Measurements from ENCODE around the gene ARFGAP1. TPM values are rescaled to one million over a fixed set of nuclear protein-coding genes. Genes with fewer than 3 reads are reported as not detected.
A peak's percentile ranks its signal among the peaks of the same experiment; 100 is the strongest.

ARFGAP1 gene
- total RNA-seq, 5 donors from 2014 or later (not counting 1 experiment from before 2014, with no cell fraction given) = 109 to 129 (median 122) TPM

DNA sequence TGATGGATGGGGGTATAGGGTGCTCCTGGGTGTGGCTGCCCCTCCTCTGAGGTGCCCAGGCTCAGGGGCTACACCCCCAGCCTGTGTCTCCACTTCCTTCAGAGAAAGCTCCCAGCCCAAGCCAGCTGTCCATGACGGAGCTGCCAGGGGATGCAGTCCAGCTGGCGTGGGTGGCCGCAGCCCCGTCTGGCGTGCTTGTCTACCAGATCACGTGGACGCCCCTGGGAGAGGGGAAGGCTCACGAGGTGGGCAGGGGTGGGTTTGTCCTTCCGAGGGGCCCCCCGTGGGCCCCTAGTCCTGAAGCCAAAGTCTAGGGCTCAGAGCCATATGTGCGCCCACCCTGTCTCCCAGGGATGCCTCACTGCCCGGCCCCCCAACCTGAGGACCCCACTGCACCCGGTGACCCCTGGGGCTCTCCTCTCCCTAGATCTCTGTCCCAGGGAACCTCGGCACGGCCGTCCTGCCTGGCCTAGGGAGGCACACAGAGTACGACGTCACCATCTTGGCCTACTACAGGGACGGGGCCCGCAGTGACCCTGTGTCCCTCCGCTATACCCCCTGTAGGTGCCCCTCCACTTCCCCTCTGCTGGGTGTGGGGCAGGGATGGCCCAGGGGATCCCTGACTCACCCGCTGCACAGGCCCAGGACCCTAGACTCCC is 40.2 kb downstream of the ARFGAP1 start:
- POLR2A ChIA-PET = no interaction called here
- H3K9me3 Mint-ChIP-seq = no peaks in the 10 kb centered on the region
- 88% methylated on average over 14 of the region's 22 CpGs for WGBS (ENCODE audit: insufficient coverage)

DNA sequence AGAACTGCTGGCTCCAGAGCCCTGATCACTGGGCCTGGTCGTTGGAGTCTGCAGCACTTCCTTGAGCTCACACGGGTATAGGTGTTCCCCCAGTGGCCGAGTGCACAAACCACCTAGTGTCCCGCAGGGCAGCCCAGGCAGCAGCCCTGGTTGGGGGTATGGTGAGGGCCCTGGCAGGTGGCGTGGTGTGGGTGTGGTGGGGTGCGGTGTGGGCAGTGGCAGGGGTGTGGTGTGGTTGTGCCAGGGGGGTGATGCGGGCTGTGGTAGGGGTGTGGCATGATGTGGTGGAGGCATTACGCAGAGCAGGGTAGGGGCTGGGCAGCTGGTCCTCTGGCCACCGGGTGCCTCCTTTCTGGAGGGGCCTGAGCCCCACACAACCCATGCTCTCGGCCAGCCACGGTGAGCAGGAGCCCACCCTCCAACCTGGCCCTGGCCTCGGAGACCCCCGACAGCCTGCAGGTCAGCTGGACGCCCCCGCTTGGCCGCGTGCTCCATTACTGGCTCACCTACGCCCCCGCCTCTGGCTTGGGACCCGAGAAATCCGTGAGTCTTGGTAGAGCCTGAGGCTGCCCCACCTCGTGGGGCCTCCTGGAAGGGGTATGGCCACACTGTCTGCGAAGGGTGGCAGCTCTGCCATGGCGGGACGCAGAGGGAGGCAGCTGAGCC is 40.9 kb downstream of the ARFGAP1 start:
- Mint-ChIP-seq H3K36me3 (no peaks in the 10 kb centered on the region), H3K4me1 (no peaks in the 10 kb centered on the region), H3K4me3 (no peak overlapping the region), H3K9me3 (no peaks in the 10 kb centered on the region), H3K27ac (no peak overlapping the region), H3K27me3 (peaks cover 3 to 23% of the 10 kb centered on the region in 2 donors)
- 69% methylated on average over 22 of the region's 25 CpGs for WGBS (ENCODE audit: insufficient coverage)
- Histone ChIP-seq H3K4me1 (ENCODE audit: control insufficient read depth in 1 of 2, extremely low read depth in 1 of 2, insufficient read depth in 2 of 2, low read length in 2 of 2) (no peaks in the 10 kb centered on the region), H3K36me3 (ENCODE audit: control insufficient read depth in 2 of 2, extremely low read depth in 1 of 2, insufficient read depth in 1 of 2, low read length in 1 of 2) (no peaks in the 10 kb centered on the region), H3K4me3 (ENCODE audit: control insufficient read depth in 1 of 2, extremely low read depth in 1 of 2, low read length in 1 of 2) (no peak overlapping the region), H3K27ac (ENCODE audit: low read length) (no peak overlapping the region), H3K27me3 (replicated peaks in 1 of 2; ENCODE audit: control insufficient read depth in 2 of 2, extremely low read depth in 1 of 2, insufficient read depth in 2 of 2, low read length in 1 of 2) (peaks cover 0 to 74% of the 10 kb centered on the region in 2 experiments), H3K9me3 (no peaks in the 10 kb centered on the region)
- DNase-seq (no peak), ATAC-seq (replicated peaks in 1 of 4) (no peak)
- ChIA-PET CTCF (no interaction called here), POLR2A (no interaction called here)

More for the DNA sequence above, 40.2 kb downstream of the ARFGAP1 start:
- peaks cover 0 to 74% of the 10 kb centered on the region in 2 experiments for H3K27me3 ChIP-seq (replicated peaks in 1 of 2; ENCODE audit: control insufficient read depth in 2 of 2, extremely low read depth in 1 of 2, insufficient read depth in 2 of 2, low read length in 1 of 2)
- peaks cover 3 to 22% of the 10 kb centered on the region in 2 donors for H3K27me3 Mint-ChIP-seq
- H3K9me3 ChIP-seq = no peaks in the 10 kb centered on the region
- CTCF ChIA-PET = no interaction called here
- no peaks in the 10 kb centered on the region for H3K4me1 Mint-ChIP-seq
- H3K4me3 ChIP-seq (ENCODE audit: control insufficient read depth in 1 of 2, extremely low read depth in 1 of 2, low read length in 1 of 2) = no peak overlapping the region
- H3K4me3 Mint-ChIP-seq = no peak overlapping the region
- no peaks in the 10 kb centered on the region for H3K36me3 Mint-ChIP-seq
- ATAC-seq (replicated peaks in 1 of 4) (no peak), DNase-seq (no peak)
- no peak overlapping the region for H3K27ac ChIP-seq (ENCODE audit: low read length)
- no peak overlapping the region for H3K27ac Mint-ChIP-seq
- H3K36me3 ChIP-seq (ENCODE audit: control insufficient read depth in 2 of 2, extremely low read depth in 1 of 2, insufficient read depth in 1 of 2, low read length in 1 of 2) = no peaks in the 10 kb centered on the region
- no peaks in the 10 kb centered on the region for H3K4me1 ChIP-seq (ENCODE audit: control insufficient read depth in 1 of 2, extremely low read depth in 1 of 2, insufficient read depth in 2 of 2, low read length in 2 of 2)

DNA sequence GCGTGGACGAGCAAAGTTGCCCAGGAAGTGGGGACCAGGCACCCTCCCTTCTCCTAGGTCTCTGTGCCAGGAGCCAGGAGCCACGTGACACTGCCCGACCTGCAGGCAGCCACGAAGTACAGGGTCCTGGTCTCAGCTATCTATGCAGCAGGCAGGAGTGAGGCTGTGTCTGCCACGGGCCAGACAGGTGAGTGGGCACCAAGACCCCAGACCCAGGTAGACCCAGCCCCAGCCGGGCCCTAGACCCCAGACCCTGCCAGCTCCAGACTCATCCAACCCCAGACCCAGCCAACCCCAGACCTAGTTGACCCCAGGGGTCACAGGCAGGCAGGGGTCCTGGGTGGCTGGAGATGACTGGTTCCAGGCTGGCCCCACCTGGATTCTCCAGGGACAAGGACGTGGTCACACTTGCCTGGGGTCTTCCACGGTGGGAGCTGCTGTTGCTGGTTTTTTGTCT is 41.4 kb downstream of the ARFGAP1 start:
- H3K27ac ChIP-seq (ENCODE audit: low read length) = no peak overlapping the region
- H3K36me3 ChIP-seq (ENCODE audit: control insufficient read depth in 2 of 2, extremely low read depth in 1 of 2, insufficient read depth in 1 of 2, low read length in 1 of 2) = no peaks in the 10 kb centered on the region
- Mint-ChIP-seq H3K4me1 (no peaks in the 10 kb centered on the region), H3K36me3 (no peaks in the 10 kb centered on the region), H3K4me3 (no peak overlapping the region), H3K9me3 (no peaks in the 10 kb centered on the region), H3K27me3 (peaks cover 3 to 23% of the 10 kb centered on the region in 2 donors), H3K27ac (no peak overlapping the region)
- H3K4me1 ChIP-seq (ENCODE audit: control insufficient read depth in 1 of 2, extremely low read depth in 1 of 2, insufficient read depth in 2 of 2, low read length in 2 of 2) = no peaks in the 10 kb centered on the region
- peaks cover 0 to 71% of the 10 kb centered on the region in 2 experiments for H3K27me3 ChIP-seq (replicated peaks in 1 of 2; ENCODE audit: control insufficient read depth in 2 of 2, extremely low read depth in 1 of 2, insufficient read depth in 2 of 2, low read length in 1 of 2)
- no peak for DNase-seq
- H3K9me3 ChIP-seq = no peaks in the 10 kb centered on the region
- no peak for ATAC-seq (replicated peaks in 1 of 4)
- 61% methylated on average over 9 of the region's 9 CpGs for WGBS (ENCODE audit: insufficient coverage)
- POLR2A ChIA-PET = no interaction called here
- CTCF ChIA-PET = no interaction called here
- H3K4me3 ChIP-seq (ENCODE audit: control insufficient read depth in 1 of 2, extremely low read depth in 1 of 2, low read length in 1 of 2) = no peak overlapping the region

DNA sequence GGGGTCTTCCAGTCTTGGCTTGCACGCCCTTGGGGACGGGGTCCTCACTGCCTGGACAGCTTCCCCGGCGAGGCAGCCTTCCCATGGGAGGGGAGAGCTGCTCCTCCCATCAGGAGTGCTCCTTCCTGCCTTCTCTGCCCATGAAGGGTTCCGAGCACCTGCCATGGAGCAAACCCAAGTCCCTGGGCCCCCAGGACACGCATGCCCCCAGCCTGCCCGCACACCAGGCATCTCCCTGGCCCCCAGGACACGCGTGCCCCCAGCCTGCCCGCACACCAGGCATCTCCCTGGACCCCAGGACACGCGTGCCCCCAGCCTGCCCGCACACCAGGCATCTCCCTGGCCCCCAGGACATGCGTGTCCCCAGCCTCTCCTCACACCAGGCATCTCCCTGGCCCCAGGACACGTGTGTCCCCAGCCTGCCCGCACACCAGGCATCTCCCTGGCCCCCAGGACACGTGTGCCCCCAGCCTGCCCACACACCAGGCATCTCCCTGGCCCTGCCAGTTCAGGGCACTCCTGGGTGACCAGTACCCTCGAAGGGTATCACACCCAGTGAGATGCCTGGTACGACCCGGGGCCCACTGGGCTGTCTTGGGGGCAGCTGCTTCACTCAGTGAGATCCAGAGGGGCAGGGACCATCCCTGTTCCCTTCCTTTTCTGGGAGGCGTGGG is 42.1 kb downstream of the ARFGAP1 start:
- H3K36me3 Mint-ChIP-seq = no peaks in the 10 kb centered on the region
- no peak overlapping the region for H3K27ac Mint-ChIP-seq
- no peaks in the 10 kb centered on the region for H3K9me3 Mint-ChIP-seq

GRCh38 chr20:63315240-63315689 is 42.7 kb downstream of the ARFGAP1 start:
- Mint-ChIP-seq H3K9me3 (no peaks in the 10 kb centered on the region), H3K27ac (no peak overlapping the region), H3K36me3 (no peaks in the 10 kb centered on the region), H3K27me3 (peaks cover 0 to 18% of the 10 kb centered on the region in 2 donors), H3K4me1 (no peaks in the 10 kb centered on the region), H3K4me3 (no peak overlapping the region)
- Histone ChIP-seq H3K27me3 (replicated peaks in 1 of 2; ENCODE audit: control insufficient read depth in 2 of 2, extremely low read depth in 1 of 2, insufficient read depth in 2 of 2, low read length in 1 of 2) (peaks cover 0 to 68% of the 10 kb centered on the region in 2 experiments), H3K4me1 (ENCODE audit: control insufficient read depth in 1 of 2, extremely low read depth in 1 of 2, insufficient read depth in 2 of 2, low read length in 2 of 2) (no peaks in the 10 kb centered on the region), H3K9me3 (no peaks in the 10 kb centered on the region), H3K36me3 (ENCODE audit: control insufficient read depth in 2 of 2, extremely low read depth in 1 of 2, insufficient read depth in 1 of 2, low read length in 1 of 2) (no peaks in the 10 kb centered on the region), H3K27ac (ENCODE audit: low read length) (no peak overlapping the region), H3K4me3 (ENCODE audit: control insufficient read depth in 1 of 2, extremely low read depth in 1 of 2, low read length in 1 of 2) (no peak overlapping the region)
- DNase-seq (no peak), ATAC-seq (replicated peaks in 1 of 4) (no peak)
- ChIA-PET CTCF (no interaction called here), POLR2A (no interaction called here)
- WGBS (ENCODE audit: insufficient coverage) = 52% methylated on average over 10 of the region's 15 CpGs

More for the DNA sequence above, 42.1 kb downstream of the ARFGAP1 start:
- Histone ChIP-seq H3K9me3 (no peaks in the 10 kb centered on the region), H3K4me1 (ENCODE audit: control insufficient read depth in 1 of 2, extremely low read depth in 1 of 2, insufficient read depth in 2 of 2, low read length in 2 of 2) (no peaks in the 10 kb centered on the region), H3K27me3 (replicated peaks in 1 of 2; ENCODE audit: control insufficient read depth in 2 of 2, extremely low read depth in 1 of 2, insufficient read depth in 2 of 2, low read length in 1 of 2) (peaks cover 0 to 71% of the 10 kb centered on the region in 2 experiments), H3K27ac (ENCODE audit: low read length) (no peak overlapping the region), H3K36me3 (ENCODE audit: control insufficient read depth in 2 of 2, extremely low read depth in 1 of 2, insufficient read depth in 1 of 2, low read length in 1 of 2) (no peaks in the 10 kb centered on the region), H3K4me3 (ENCODE audit: control insufficient read depth in 1 of 2, extremely low read depth in 1 of 2, low read length in 1 of 2) (no peak overlapping the region)
- POLR2A ChIA-PET = no interaction called here
- no peak for DNase-seq
- CTCF ChIA-PET = no interaction called here
- no peak overlapping the region for H3K4me3 Mint-ChIP-seq
- H3K4me1 Mint-ChIP-seq = no peaks in the 10 kb centered on the region
- WGBS (ENCODE audit: insufficient coverage) = 77% methylated on average over 16 of the region's 21 CpGs
- H3K27me3 Mint-ChIP-seq = peaks cover under 1 to 21% of the 10 kb centered on the region in 2 donors
- no peak for ATAC-seq (replicated peaks in 1 of 4)

GRCh38 chr20:63315731-63316491 is 43.3 kb downstream of the ARFGAP1 start:
- Histone ChIP-seq H3K27ac (ENCODE audit: low read length) (no peak overlapping the region), H3K27me3 (replicated peaks in 1 of 2; ENCODE audit: control insufficient read depth in 2 of 2, extremely low read depth in 1 of 2, insufficient read depth in 2 of 2, low read length in 1 of 2) (peaks cover 0 to 68% of the 10 kb centered on the region in 2 experiments), H3K9me3 (no peaks in the 10 kb centered on the region), H3K4me3 (ENCODE audit: control insufficient read depth in 1 of 2, extremely low read depth in 1 of 2, low read length in 1 of 2) (no peak overlapping the region), H3K36me3 (ENCODE audit: control insufficient read depth in 2 of 2, extremely low read depth in 1 of 2, insufficient read depth in 1 of 2, low read length in 1 of 2) (no peaks in the 10 kb centered on the region), H3K4me1 (ENCODE audit: control insufficient read depth in 1 of 2, extremely low read depth in 1 of 2, insufficient read depth in 2 of 2, low read length in 2 of 2) (no peaks in the 10 kb centered on the region)
- peak in 2 of 35 experiments; percentile 1 for DNase-seq
- CTCF ChIA-PET = no interaction called here
- H3K36me3 Mint-ChIP-seq = no peaks in the 10 kb centered on the region
- peaks cover 0 to 15% of the 10 kb centered on the region in 2 donors for H3K27me3 Mint-ChIP-seq
- H3K4me1 Mint-ChIP-seq = no peaks in the 10 kb centered on the region
- no peak overlapping the region for H3K27ac Mint-ChIP-seq
- no peak overlapping the region for H3K4me3 Mint-ChIP-seq
- no peaks in the 10 kb centered on the region for H3K9me3 Mint-ChIP-seq
- ATAC-seq (replicated peaks in 1 of 4) = no peak
- 76% methylated on average over 27 of the region's 31 CpGs for whole genome bisulfite sequencing (ENCODE audit: insufficient coverage)
- POLR2A ChIA-PET = no interaction called here

Measured in T-cell (primary cell).